Measurements from ENCODE around the gene NPR2. TPM values are rescaled to one million over a fixed set of nuclear protein-coding genes. Genes with fewer than 3 reads are reported as not detected.

NPR2 gene
- total RNA-seq, 4 donors from 2014 or later, result 26.3 to 36.0 (median 32.4) TPM

GRCh38 chr9:35757226-35757891, 34.0 kb upstream of the NPR2 start:
- Histone ChIP-seq H3K36me3 (peaks cover 0 to 32% (median 16%) of the 10 kb centered on the region in 3 donors), H3K9me3 (no peaks in the 10 kb centered on the region), H3K27me3 (no peaks in the 10 kb centered on the region), H3K4me3 (peak overlapping the region; percentile 37 to 64 (median 54)), H3K27ac (peak overlapping the region; percentile 68 to 88 (median 84)), H3K4me1 (peaks cover 0 to 55% (median 15%) of the 10 kb centered on the region in 4 donors)
- no peak for DNase-seq (ENCODE audit: low spot score in 2 of 2)
- 3% methylated on average over 19 to 20 of the region's 20 CpGs for WGBS, 2 donors
- TF ChIP-seq EP300 (IDR thresholded peaks at IDR 0.05) (no peak), POLR2A (IDR thresholded peaks at IDR 0.05) (no peak), CTCF (IDR thresholded peaks at IDR 0.05) (no peak)

GRCh38 chr9:35757892-35758275, 33.5 kb upstream of the NPR2 start:
- H3K36me3 ChIP-seq, result peaks cover 0 to 27% (median 10%) of the 10 kb centered on the region in 3 donors
- H3K9me3 ChIP-seq, result no peaks in the 10 kb centered on the region
- TF ChIP-seq POLR2A (IDR thresholded peaks at IDR 0.05) (no peak), CTCF (IDR thresholded peaks at IDR 0.05) (no peak), EP300 (IDR thresholded peaks at IDR 0.05) (no peak)
- H3K4me1 ChIP-seq, result peaks cover 0 to 55% (median 15%) of the 10 kb centered on the region in 4 donors
- peak overlapping the region in 3 of 4 donors; percentile 37 to 64 (median 55) for H3K4me3 ChIP-seq
- no peak for DNase-seq (ENCODE audit: low spot score in 2 of 2)
- peak overlapping the region in 3 of 4 donors; percentile 82 to 88 (median 86) for H3K27ac ChIP-seq
- H3K27me3 ChIP-seq, result no peaks in the 10 kb centered on the region

GRCh38 chr9:35758475-35759050, 32.8 kb upstream of the NPR2 start:
- Histone ChIP-seq H3K4me1 (peaks cover 0 to 55% (median 15%) of the 10 kb centered on the region in 4 donors), H3K27ac (peak overlapping the region in 3 of 4 donors; percentile 82 to 88 (median 86)), H3K4me3 (no peak overlapping the region), H3K27me3 (no peaks in the 10 kb centered on the region), H3K36me3 (peaks cover 0 to 20% (median 4%) of the 10 kb centered on the region in 3 donors), H3K9me3 (no peaks in the 10 kb centered on the region)
- TF ChIP-seq EP300 (IDR thresholded peaks at IDR 0.05) (no peak), CTCF (IDR thresholded peaks at IDR 0.05) (no peak), POLR2A (IDR thresholded peaks at IDR 0.05) (no peak)
- WGBS, 2 donors, result 37 to 39% methylated on average over 3 of the region's 3 CpGs
- DNase-seq (ENCODE audit: low spot score in 2 of 2), result no peak

- no peaks in the 10 kb centered on the region for H3K27me3 ChIP-seq
- H3K9me3 ChIP-seq, result no peaks in the 10 kb centered on the region
- H3K27ac ChIP-seq, result no peak overlapping the region
- no peak for DNase-seq (ENCODE audit: low spot score in 2 of 2)
- 95% methylated on average over 4 of the region's 4 CpGs for WGBS, 2 donors
- H3K4me3 ChIP-seq, result no peak overlapping the region
- H3K4me1 ChIP-seq, result peaks cover 0 to 55% (median 15%) of the 10 kb centered on the region in 4 donors
- peaks cover 0 to 7% (median 0%) of the 10 kb centered on the region in 3 donors for H3K36me3 ChIP-seq
- TF ChIP-seq POLR2A (IDR thresholded peaks at IDR 0.05), result no peak
- no peak for TF ChIP-seq CTCF (IDR thresholded peaks at IDR 0.05)
- no peak for TF ChIP-seq EP300 (IDR thresholded peaks at IDR 0.05)
These were observed 31.6 kb upstream of the NPR2 start for GRCh38 chr9:35759795-35760194.

GRCh38 chr9:35760651-35761050, 30.7 kb upstream of the NPR2 start:
- TF ChIP-seq CTCF (IDR thresholded peaks at IDR 0.05) (no peak), EP300 (IDR thresholded peaks at IDR 0.05) (peak in 1 of 2 donors; percentile 14)
- DNase-seq (ENCODE audit: low spot score in 2 of 2), result no peak
- Histone ChIP-seq H3K4me1 (peaks cover 0 to 53% (median 15%) of the 10 kb centered on the region in 4 donors), H3K9me3 (no peaks in the 10 kb centered on the region), H3K27ac (peak overlapping the region in 1 of 4 donors; percentile 4), H3K4me3 (no peak overlapping the region), H3K27me3 (no peaks in the 10 kb centered on the region), H3K36me3 (peaks cover 0 to under 1% (median 0%) of the 10 kb centered on the region in 3 donors)
- 71 to 72% methylated on average over 2 of the region's 2 CpGs for WGBS, 2 donors
